Measurements from ENCODE around the gene TRIM56.
A peak's percentile ranks its signal among the peaks of the same experiment; 100 is the strongest.
"Not testable (repeated sequence)": the region's sequence is repeated elsewhere in the genome, so short reads cannot be mapped to it uniquely, and the experiment has no call there.

TRIM56 gene

DNA sequence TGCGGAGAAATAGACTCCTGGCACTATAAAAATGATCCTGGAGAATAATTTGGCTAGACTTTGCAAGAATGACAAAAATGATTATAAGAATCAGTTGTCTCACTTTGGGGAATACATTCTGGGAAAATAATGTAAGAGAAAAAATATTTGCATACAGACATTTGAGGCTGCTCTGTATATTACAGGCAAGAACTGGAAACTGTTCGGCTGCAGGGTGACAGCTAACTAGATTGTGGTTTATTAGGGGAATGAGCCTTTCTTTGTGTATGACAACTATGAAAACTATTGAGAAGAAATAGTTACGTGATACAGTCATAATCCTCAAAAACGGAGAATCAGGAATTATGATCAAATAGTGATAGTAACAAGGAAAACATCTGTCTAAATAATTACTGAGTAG lies 8.6 kb downstream of the TRIM56 start:
- Histone ChIP-seq H3K4me3 (ENCODE audit: low read length) (no peak overlapping the region), H3K4me1 (ENCODE audit: control insufficient read depth, low read depth, low read length) (no peaks in the 10 kb centered on the region), H3K36me3 (ENCODE audit: control insufficient read depth, low read depth, low read length) (no peaks in the 10 kb centered on the region), H3K9me3 (ENCODE audit: control insufficient read depth, low read depth, low read length) (no peaks in the 10 kb centered on the region), H3K9ac (ENCODE audit: low read length) (no peak overlapping the region), H3K27me3 (ENCODE audit: control insufficient read depth, insufficient read depth, low read length) (no peaks in the 10 kb centered on the region), H3K27ac (ENCODE audit: low read length) (no peak overlapping the region)

DNA sequence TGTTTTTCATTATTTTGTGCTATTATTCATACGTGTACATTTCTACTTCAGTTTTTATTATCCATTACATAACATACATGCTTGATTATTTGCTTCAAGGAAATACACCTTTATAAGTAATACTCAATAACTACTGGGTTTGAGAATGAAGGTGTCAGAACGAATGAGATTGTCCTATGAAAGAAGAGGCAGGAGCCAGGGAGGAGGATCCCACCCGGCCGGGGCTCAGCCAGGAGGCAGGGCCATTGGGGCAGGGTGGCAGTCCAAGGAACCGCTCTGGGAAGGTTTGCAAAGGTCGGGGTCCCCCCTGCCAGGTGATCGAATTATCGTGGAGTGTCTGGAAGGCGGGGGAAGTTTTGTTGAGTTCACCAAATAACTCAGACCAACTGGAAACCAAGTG lies 9.1 kb downstream of the TRIM56 start:
- H3K9me3 ChIP-seq (ENCODE audit: control insufficient read depth, low read depth, low read length), result no peaks in the 10 kb centered on the region
- H3K27me3 ChIP-seq (ENCODE audit: control insufficient read depth, insufficient read depth, low read length), result no peaks in the 10 kb centered on the region
- H3K36me3 ChIP-seq (ENCODE audit: control insufficient read depth, low read depth, low read length), result no peaks in the 10 kb centered on the region
- H3K4me1 ChIP-seq (ENCODE audit: control insufficient read depth, low read depth, low read length), result peaks cover 3% of the 10 kb centered on the region
- no peak overlapping the region for H3K9ac ChIP-seq (ENCODE audit: low read length)
- H3K4me3 ChIP-seq (ENCODE audit: low read length), result no peak overlapping the region
- H3K27ac ChIP-seq (ENCODE audit: low read length), result no peak overlapping the region

GRCh38 chr7:101094791-101095375 lies 9.6 kb downstream of the TRIM56 start:
- Histone ChIP-seq H3K9ac (ENCODE audit: low read length) (no peak overlapping the region), H3K27ac (ENCODE audit: low read length) (no peak overlapping the region), H3K4me1 (ENCODE audit: control insufficient read depth, low read depth, low read length) (peaks cover 8% of the 10 kb centered on the region)

GRCh38 chr7:101096331-101096956 lies 11.2 kb downstream of the TRIM56 start:
- H3K27ac ChIP-seq (ENCODE audit: low read length), result no peak overlapping the region
- no peaks in the 10 kb centered on the region for H3K9me3 ChIP-seq (ENCODE audit: control insufficient read depth, low read depth, low read length)
- no peaks in the 10 kb centered on the region for H3K27me3 ChIP-seq (ENCODE audit: control insufficient read depth, insufficient read depth, low read length)

More at GRCh38 chr7:101094791-101095375, 9.6 kb downstream of the TRIM56 start:
- H3K27me3 ChIP-seq (ENCODE audit: control insufficient read depth, insufficient read depth, low read length), result no peaks in the 10 kb centered on the region
- no peaks in the 10 kb centered on the region for H3K9me3 ChIP-seq (ENCODE audit: control insufficient read depth, low read depth, low read length)
- no peaks in the 10 kb centered on the region for H3K36me3 ChIP-seq (ENCODE audit: control insufficient read depth, low read depth, low read length)
- H3K4me3 ChIP-seq (ENCODE audit: low read length), result no peak overlapping the region

GRCh38 chr7:101096957-101097347 lies 11.7 kb downstream of the TRIM56 start:
- H3K27ac ChIP-seq (ENCODE audit: low read length), result no peak overlapping the region
- no peaks in the 10 kb centered on the region for H3K27me3 ChIP-seq (ENCODE audit: control insufficient read depth, insufficient read depth, low read length)
- no peak overlapping the region for H3K9ac ChIP-seq (ENCODE audit: low read length)
- H3K4me1 ChIP-seq (ENCODE audit: control insufficient read depth, low read depth, low read length), result peaks cover 17% of the 10 kb centered on the region
- H3K9me3 ChIP-seq (ENCODE audit: control insufficient read depth, low read depth, low read length), result no peaks in the 10 kb centered on the region
- no peaks in the 10 kb centered on the region for H3K36me3 ChIP-seq (ENCODE audit: control insufficient read depth, low read depth, low read length)
- no peak overlapping the region for H3K4me3 ChIP-seq (ENCODE audit: low read length)

More at GRCh38 chr7:101096331-101096956, 11.2 kb downstream of the TRIM56 start:
- no peak overlapping the region for H3K4me3 ChIP-seq (ENCODE audit: low read length)
- H3K9ac ChIP-seq (ENCODE audit: low read length), result no peak overlapping the region
- H3K4me1 ChIP-seq (ENCODE audit: control insufficient read depth, low read depth, low read length), result peaks cover 17% of the 10 kb centered on the region
- H3K36me3 ChIP-seq (ENCODE audit: control insufficient read depth, low read depth, low read length), result no peaks in the 10 kb centered on the region

DNA sequence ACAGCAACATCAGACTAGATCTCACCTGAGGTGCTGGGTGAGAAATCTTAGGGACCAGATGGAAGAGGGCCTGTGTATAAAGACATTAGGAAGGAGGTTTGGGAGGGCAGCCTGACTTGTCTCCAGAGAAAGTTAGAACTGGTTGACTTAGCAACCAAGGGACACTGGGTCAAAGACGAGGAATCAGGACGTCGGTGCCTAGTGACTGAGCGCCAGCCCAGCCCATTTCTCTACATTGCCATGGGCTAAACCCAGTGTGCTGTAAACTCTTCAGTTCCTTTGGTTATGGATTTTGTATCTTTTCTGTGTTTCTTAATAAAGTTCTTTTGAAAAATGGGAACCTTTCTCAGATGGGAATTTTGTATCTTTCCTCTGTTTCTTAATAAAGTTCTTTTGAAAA lies 12.3 kb downstream of the TRIM56 start:
- Histone ChIP-seq H3K4me3 (ENCODE audit: low read length) (no peak overlapping the region), H3K9me3 (ENCODE audit: control insufficient read depth, low read depth, low read length) (no peaks in the 10 kb centered on the region), H3K9ac (ENCODE audit: low read length) (no peak overlapping the region), H3K27ac (ENCODE audit: low read length) (no peak overlapping the region), H3K27me3 (ENCODE audit: control insufficient read depth, insufficient read depth, low read length) (no peaks in the 10 kb centered on the region), H3K4me1 (ENCODE audit: control insufficient read depth, low read depth, low read length) (peaks cover 17% of the 10 kb centered on the region), H3K36me3 (ENCODE audit: control insufficient read depth, low read depth, low read length) (no peaks in the 10 kb centered on the region)

- Histone ChIP-seq H3K36me3 (ENCODE audit: control insufficient read depth, low read depth, low read length) (no peaks in the 10 kb centered on the region), H3K27me3 (ENCODE audit: control insufficient read depth, insufficient read depth, low read length) (no peaks in the 10 kb centered on the region), H3K4me1 (ENCODE audit: control insufficient read depth, low read depth, low read length) (peaks cover 17% of the 10 kb centered on the region), H3K4me3 (ENCODE audit: low read length) (peak overlapping the region; percentile 27), H3K9me3 (ENCODE audit: control insufficient read depth, low read depth, low read length) (no peaks in the 10 kb centered on the region), H3K27ac (ENCODE audit: low read length) (peak overlapping the region; percentile 53), H3K9ac (ENCODE audit: low read length) (peak overlapping the region; percentile 49)
Measured at GRCh38 chr7:101099969-101100781, 14.9 kb downstream of the TRIM56 start.

GRCh38 chr7:101100858-101101847 lies 15.9 kb downstream of the TRIM56 start:
- Histone ChIP-seq H3K9ac (ENCODE audit: low read length) (peak overlapping the region; percentile 49), H3K4me1 (ENCODE audit: control insufficient read depth, low read depth, low read length) (peaks cover 17% of the 10 kb centered on the region), H3K27me3 (ENCODE audit: control insufficient read depth, insufficient read depth, low read length) (no peaks in the 10 kb centered on the region), H3K4me3 (ENCODE audit: low read length) (no peak overlapping the region), H3K9me3 (ENCODE audit: control insufficient read depth, low read depth, low read length) (no peaks in the 10 kb centered on the region), H3K36me3 (ENCODE audit: control insufficient read depth, low read depth, low read length) (no peaks in the 10 kb centered on the region), H3K27ac (ENCODE audit: low read length) (no peak overlapping the region)

- Histone ChIP-seq H3K4me1 (ENCODE audit: control insufficient read depth, low read depth, low read length) (peaks cover 17% of the 10 kb centered on the region), H3K4me3 (ENCODE audit: low read length) (no peak overlapping the region), H3K27me3 (ENCODE audit: control insufficient read depth, insufficient read depth, low read length) (no peaks in the 10 kb centered on the region), H3K36me3 (ENCODE audit: control insufficient read depth, low read depth, low read length) (no peaks in the 10 kb centered on the region), H3K9me3 (ENCODE audit: control insufficient read depth, low read depth, low read length) (no peaks in the 10 kb centered on the region), H3K27ac (ENCODE audit: low read length) (no peak overlapping the region), H3K9ac (ENCODE audit: low read length) (no peak overlapping the region)
Measured at GRCh38 chr7:101102026-101102425, 16.7 kb downstream of the TRIM56 start.

DNA sequence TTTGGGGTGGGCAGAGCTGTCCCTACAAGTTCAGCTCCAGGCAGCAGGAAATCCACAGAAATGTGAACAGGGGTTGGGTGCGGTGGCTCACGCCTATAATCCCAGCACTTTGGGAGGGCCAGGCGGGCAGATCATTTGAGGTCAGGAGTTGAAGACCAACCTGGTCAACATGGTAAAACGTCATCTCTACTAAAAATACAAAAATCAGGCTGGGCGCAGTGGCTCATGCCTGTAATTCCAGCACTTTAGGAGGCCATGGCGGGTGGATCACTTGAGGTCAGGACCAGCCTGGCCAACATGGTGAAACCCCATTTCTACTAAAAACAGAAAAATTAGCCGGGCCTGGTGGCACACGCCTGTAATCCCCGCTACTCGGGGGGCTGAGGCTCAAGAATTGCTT lies 18.4 kb downstream of the TRIM56 start:
- H3K4me3 ChIP-seq (ENCODE audit: low read length); H3K27me3 ChIP-seq (ENCODE audit: control insufficient read depth, insufficient read depth, low read length); H3K9me3 ChIP-seq (ENCODE audit: control insufficient read depth, low read depth, low read length); H3K36me3 ChIP-seq (ENCODE audit: control insufficient read depth, low read depth, low read length); H3K27ac ChIP-seq (ENCODE audit: low read length); H3K9ac ChIP-seq (ENCODE audit: low read length): not testable (repeated sequence)
- peaks cover 17% of the 10 kb centered on the region for H3K4me1 ChIP-seq (ENCODE audit: control insufficient read depth, low read depth, low read length)

DNA sequence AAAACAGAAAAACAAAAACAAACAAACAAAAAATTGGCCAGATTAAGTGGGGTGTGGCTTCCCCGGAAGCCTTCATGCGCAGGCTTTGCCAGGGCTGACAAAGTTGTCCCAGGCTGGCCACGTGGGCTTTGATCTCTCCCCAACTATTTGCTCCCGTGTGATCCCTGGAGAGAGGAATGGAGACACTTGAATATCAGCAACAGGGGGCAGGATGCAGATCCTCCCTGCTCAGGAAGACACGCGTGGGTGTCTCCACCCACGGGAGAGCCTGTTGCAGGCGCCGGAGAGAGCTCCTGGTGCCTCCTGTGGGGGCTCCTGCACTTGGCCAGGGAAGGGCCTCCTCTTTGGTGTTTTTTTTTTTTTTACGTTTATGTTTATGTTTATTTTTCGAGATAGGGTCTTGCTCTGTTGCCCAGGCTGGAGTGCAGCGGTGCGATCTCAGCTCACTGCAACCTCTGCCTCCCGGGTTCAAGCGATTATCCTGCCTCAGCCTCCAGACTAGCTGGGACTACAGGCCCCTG lies 19.0 kb downstream of the TRIM56 start:
- H3K27ac ChIP-seq (ENCODE audit: low read length), result no peak overlapping the region
- no peak overlapping the region for H3K4me3 ChIP-seq (ENCODE audit: low read length)
- no peak overlapping the region for H3K9ac ChIP-seq (ENCODE audit: low read length)
- H3K9me3 ChIP-seq (ENCODE audit: control insufficient read depth, low read depth, low read length), result no peaks in the 10 kb centered on the region
- H3K36me3 ChIP-seq (ENCODE audit: control insufficient read depth, low read depth, low read length), result no peaks in the 10 kb centered on the region
- peaks cover 15% of the 10 kb centered on the region for H3K4me1 ChIP-seq (ENCODE audit: control insufficient read depth, low read depth, low read length)
- H3K27me3 ChIP-seq (ENCODE audit: control insufficient read depth, insufficient read depth, low read length), result no peaks in the 10 kb centered on the region

Data from iPS-18a (cell line).